T-cell (primary cell): ENCODE measurements around the gene CAPRIN2. TPM values are rescaled to one million over a fixed set of nuclear protein-coding genes. Genes with fewer than 3 reads are reported as not detected.

ENCODE experiments used
- ATAC-seq, 4 experiments: fragments of 200-7000 bp in 3 of 4; fragments of 150-1000 bp in 1 of 4; cut with Tn5 transposase; replicated peaks in 1 of 4; 1 replicate in 3 of 4; 2 replicates in 1 of 4; pipeline ENCODE4 v1.10.0; 2021; ENCODE audit warnings: moderate library complexity in 3 of 4, mild to moderate bottlenecking in 2 of 4, moderate number of reproducible peaks in 1 of 4
- CTCF ChIA-PET, 2 donors: fragments of 300-600 bp; sonication (Branson Sonifier 250); formaldehyde crosslinking; loops; one replicate each; lab custom pipeline; 2022; ENCODE audit warnings: antibody characterized with exemption in 2 of 2; lab: Charles Lee
- POLR2A ChIA-PET, 2 donors: fragments of 300-600 bp; sonication (Branson Sonifier 250); formaldehyde crosslinking; loops; one replicate each; lab custom pipeline; 2022; ENCODE audit warnings: antibody characterized with exemption in 2 of 2; lab: Charles Lee
- DNase-seq, 35 experiments: peaks; one replicate each; pipeline versions ENCODE4 v3.0.0 to v3.0.0-alpha.2; 2013 to 2023
- H3K27ac ChIP-seq: one replicate; pipeline ENCODE4 v1.5.1; 2013; ENCODE audit warnings: low read length
- H3K27me3 ChIP-seq, 2 experiments: replicated peaks in 1 of 2; 1 replicate in 1 of 2; 2 replicates in 1 of 2; pipeline versions ENCODE4 v1.6.1 to v1.7.0; 2013; ENCODE audit warnings: low read length in 1 of 2, mixed read lengths in 1 of 2; ENCODE audit not compliant: control insufficient read depth in 2 of 2, insufficient read depth in 2 of 2; ENCODE audit errors: extremely low read depth in 1 of 2
- H3K36me3 ChIP-seq, 2 donors: 1 replicate in 1 of 2; 2 replicates in 1 of 2; pipeline versions ENCODE4 v1.6.1 to v1.7.0; 2013; ENCODE audit warnings: low read length in 1 of 2; ENCODE audit not compliant: control insufficient read depth in 2 of 2, insufficient read depth in 1 of 2; ENCODE audit errors: extremely low read depth in 1 of 2
- H3K4me1 ChIP-seq, 2 experiments: 1 replicate in 1 of 2; 2 replicates in 1 of 2; pipeline versions ENCODE4 v1.6.1 to v1.7.0; 2013; ENCODE audit warnings: low read length in 2 of 2, mixed read lengths in 1 of 2; ENCODE audit not compliant: insufficient read depth in 2 of 2, control insufficient read depth in 1 of 2; ENCODE audit errors: extremely low read depth in 1 of 2
- H3K4me3 ChIP-seq, 2 donors: 1 replicate in 1 of 2; 2 replicates in 1 of 2; pipeline versions ENCODE4 v1.5.1 to v1.7.0; 2013; ENCODE audit warnings: mild to moderate bottlenecking in 2 of 2, low read length in 1 of 2, moderate library complexity in 1 of 2; ENCODE audit not compliant: control insufficient read depth in 1 of 2; ENCODE audit errors: extremely low read depth in 1 of 2
- H3K9me3 ChIP-seq: 2 replicates; pipeline ENCODE4 v1.7.0; 2013
- H3K27ac Mint-ChIP-seq, 2 donors: one replicate each; pipeline ENCODE4 v1.8.0; 2020 to 2021; ENCODE audit warnings: mild to moderate bottlenecking in 2 of 2, mixed read lengths in 2 of 2
- H3K27me3 Mint-ChIP-seq, 2 donors: one replicate each; pipeline ENCODE4 v1.8.0; 2021 to 2022; ENCODE audit warnings: mixed read lengths in 2 of 2
- H3K36me3 Mint-ChIP-seq: one replicate; pipeline ENCODE4 v1.8.0; 2021; ENCODE audit warnings: mixed read lengths
- H3K4me1 Mint-ChIP-seq, 3 donors: one replicate each; pipeline ENCODE4 v1.8.0; 2020 to 2022; ENCODE audit warnings: mixed read lengths in 3 of 3, mild to moderate bottlenecking in 1 of 3
- H3K4me3 Mint-ChIP-seq, 3 donors: one replicate each; pipeline ENCODE4 v1.8.0; 2020 to 2022; ENCODE audit warnings: mild to moderate bottlenecking in 3 of 3, mixed read lengths in 3 of 3, moderate library complexity in 3 of 3
- H3K9me3 Mint-ChIP-seq, 3 donors: one replicate each; pipeline ENCODE4 v1.8.0; 2020 to 2022; ENCODE audit warnings: mixed read lengths in 3 of 3
- WGBS: methylation state at CpG from one replicate; pipeline ENCODE4 v1.1.5; 2013; ENCODE audit warnings: missing lambda C conversion rate; ENCODE audit not compliant: insufficient coverage; 5-methylcytosine and 5-hydroxymethylcytosine counted together
- total RNA-seq, 35 experiments: library from RNA in 6 of 35; stranded (reverse) in 6 of 35; fragments of 120-200 nt in 1 of 35; gene quantifications; one replicate each; pipeline versions ENCODE4 v1.2.1 to v1.2.4 and lab custom pipeline; 2013 to 2026

Gene CAPRIN2
- total RNA-seq, 5 donors from 2014 or later (not counting 1 experiment from before 2014, with no cell fraction given): 26.3 to 38.9 (median 33.3) TPM

DNA sequence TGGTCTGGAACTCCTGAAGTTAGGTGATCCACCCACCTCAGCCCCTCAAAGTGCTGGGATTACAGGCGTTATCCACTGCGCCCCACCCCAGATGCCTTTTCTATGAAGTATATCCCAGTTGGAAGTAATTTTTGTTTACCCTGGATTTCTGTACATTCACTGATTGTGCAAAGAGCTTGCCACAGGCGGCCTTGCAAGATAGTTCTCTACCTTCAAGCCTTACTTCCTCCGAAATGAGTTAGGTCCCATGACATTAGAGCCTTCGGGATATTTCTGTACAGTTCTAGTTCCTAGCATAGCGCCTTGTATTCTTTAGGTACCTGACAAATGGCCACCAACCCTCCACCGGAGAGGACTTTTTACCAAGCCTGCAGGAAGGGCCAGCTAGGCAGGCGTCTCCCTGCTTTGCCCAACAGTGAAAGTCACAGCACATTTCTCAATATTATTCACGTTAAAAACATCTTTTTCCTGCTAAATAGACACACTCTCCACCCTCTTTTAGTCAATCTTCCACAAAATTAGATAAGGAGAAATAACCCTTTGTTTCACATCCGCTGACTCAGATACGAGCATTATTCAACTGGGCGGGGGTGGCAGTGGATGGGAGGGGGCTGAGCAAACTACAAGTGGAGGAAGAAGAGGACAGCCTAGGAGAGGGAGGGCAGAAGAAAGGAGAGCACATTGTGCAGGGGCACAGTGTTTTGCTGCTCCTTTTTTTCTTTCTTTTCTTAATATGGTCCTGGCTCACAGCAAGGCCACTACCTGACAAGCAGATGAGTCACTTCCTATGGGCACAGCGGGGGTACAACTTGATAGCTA lies 40.0 kb upstream of the CAPRIN2 start:
- peak overlapping the region in 1 of 2 donors; percentile 53 for H3K4me3 ChIP-seq
- peak in 1 of 35 experiments; percentile 16 for DNase-seq
- peak overlapping the region in 1 of 2 donors; percentile 20 for H3K27ac Mint-ChIP-seq

DNA sequence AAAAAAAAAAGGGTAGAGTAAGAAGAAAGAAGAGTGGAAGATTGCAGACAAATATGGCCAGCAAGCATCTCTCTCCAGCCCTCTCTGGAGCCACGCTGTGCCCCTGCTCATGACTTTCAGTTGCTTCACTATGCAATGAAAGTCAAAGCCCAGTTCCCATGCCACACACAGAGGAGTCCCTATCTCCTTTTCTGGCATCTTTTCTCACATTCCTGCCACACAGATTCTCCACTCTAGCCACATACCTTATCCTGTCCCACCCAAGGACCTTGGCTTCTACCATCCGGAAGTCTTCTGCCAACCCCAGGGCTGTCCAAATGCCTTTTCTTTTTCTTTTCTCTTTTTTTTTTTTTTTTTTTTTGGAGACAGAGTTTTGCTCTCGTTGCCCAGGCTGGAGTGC lies 39.3 kb upstream of the CAPRIN2 start:
- H3K36me3 Mint-ChIP-seq: no peaks in the 10 kb centered on the region
- CTCF ChIA-PET: interaction anchor here in 1 of 2 donors (0.7 kb wide), 1 partner anchor 43 kb away, joined by 4 read pairs; no protein-coding TSS in a partner anchor
- no peak overlapping the region for H3K27ac Mint-ChIP-seq
- WGBS: 83% methylated on average over 1 of the region's 3 CpGs
- Histone ChIP-seq H3K27me3 (peaks cover 2 to 40% of the 10 kb centered on the region in 2 experiments), H3K4me3 (no peak overlapping the region), H3K27ac (no peak overlapping the region), H3K36me3 (no peaks in the 10 kb centered on the region), H3K9me3 (no peaks in the 10 kb centered on the region), H3K4me1 (peaks cover 0 to 20% of the 10 kb centered on the region in 2 experiments)
- H3K27me3 Mint-ChIP-seq: peaks cover 28 to 45% of the 10 kb centered on the region in 2 donors
- no peaks in the 10 kb centered on the region for H3K9me3 Mint-ChIP-seq
- H3K4me3 Mint-ChIP-seq: peak overlapping the region in 1 of 3 donors; percentile 74
- no peak for ATAC-seq
- DNase-seq: no peak
- H3K4me1 Mint-ChIP-seq: peaks cover 13 to 22% (median 17%) of the 10 kb centered on the region in 3 donors
- POLR2A ChIA-PET: interaction anchor here in 1 of 2 donors (0.7 kb wide), 1 partner anchor 1272 kb away, joined by 6 read pairs; no protein-coding TSS in a partner anchor

More for the DNA sequence above, 40.0 kb upstream of the CAPRIN2 start:
- Mint-ChIP-seq H3K36me3 (no peaks in the 10 kb centered on the region), H3K9me3 (no peaks in the 10 kb centered on the region), H3K4me1 (peaks cover 13 to 22% (median 17%) of the 10 kb centered on the region in 3 donors), H3K4me3 (peak overlapping the region; percentile 69 to 74 (median 73)), H3K27me3 (peaks cover 33 to 49% of the 10 kb centered on the region in 2 donors)
- WGBS: 82% methylated on average over 6 of the region's 13 CpGs
- no peaks in the 10 kb centered on the region for H3K9me3 ChIP-seq
- H3K4me1 ChIP-seq: peaks cover 0 to 20% of the 10 kb centered on the region in 2 experiments
- no peaks in the 10 kb centered on the region for H3K36me3 ChIP-seq
- peaks cover 2 to 40% of the 10 kb centered on the region in 2 experiments for H3K27me3 ChIP-seq
- ATAC-seq: peak in 3 of 4 experiments; percentile 20 to 52 (median 43)
- H3K27ac ChIP-seq: no peak overlapping the region
- POLR2A ChIA-PET: no interaction called here
- CTCF ChIA-PET: interaction anchor here in 1 of 2 donors (1.7 kb wide), 1 partner anchor 12 kb away, joined by 5 read pairs; no protein-coding TSS in a partner anchor

DNA sequence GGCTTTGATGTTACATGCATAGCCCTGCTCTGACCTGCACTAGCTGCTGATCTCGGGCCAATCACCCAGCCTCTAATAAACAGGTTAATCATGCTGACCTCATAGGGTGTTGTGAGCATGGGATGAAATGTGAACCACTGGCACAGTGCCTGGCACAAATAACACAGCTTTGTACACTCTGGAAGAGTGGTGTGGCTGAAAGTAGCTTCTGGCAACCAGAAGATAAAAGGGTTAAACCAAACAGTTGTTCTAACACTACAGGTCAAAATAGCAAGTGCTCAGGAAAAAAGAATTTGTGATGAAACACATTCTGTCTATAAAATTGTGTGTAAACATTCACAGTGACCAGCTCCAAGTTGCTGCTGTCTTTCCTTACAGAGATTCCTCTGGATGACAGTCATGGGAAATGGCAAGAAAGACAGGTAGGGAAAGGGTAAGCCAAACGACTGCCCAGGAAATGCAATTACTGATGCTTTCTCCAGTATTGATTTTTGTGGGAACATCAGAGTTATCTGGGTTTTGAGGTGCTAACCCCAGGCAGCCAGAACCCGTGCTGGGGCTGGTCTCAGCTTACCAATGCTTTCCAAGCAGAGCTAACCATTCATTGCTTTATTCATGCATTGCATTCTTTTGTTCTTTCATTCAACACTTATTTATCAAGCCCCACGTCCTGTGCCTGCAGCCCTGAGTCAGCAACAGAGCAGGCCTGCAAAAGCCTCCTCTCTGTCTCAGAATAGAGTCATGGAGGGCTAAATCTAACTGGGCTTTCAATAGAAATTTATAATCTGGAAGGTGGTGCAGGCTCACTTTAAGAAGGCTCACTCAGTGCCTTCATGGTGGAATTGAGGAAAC lies 38.1 kb upstream of the CAPRIN2 start:
- H3K9me3 ChIP-seq: no peaks in the 10 kb centered on the region
- H3K4me1 ChIP-seq: peaks cover 0 to 20% of the 10 kb centered on the region in 2 experiments
- 40% methylated on average over 1 of the region's 4 CpGs for WGBS
- H3K9me3 Mint-ChIP-seq: no peaks in the 10 kb centered on the region
- H3K36me3 ChIP-seq: no peaks in the 10 kb centered on the region
- no peak overlapping the region for H3K27ac Mint-ChIP-seq
- H3K36me3 Mint-ChIP-seq: no peaks in the 10 kb centered on the region
- peaks cover 2 to 40% of the 10 kb centered on the region in 2 experiments for H3K27me3 ChIP-seq
- H3K4me3 ChIP-seq: no peak overlapping the region
- peaks cover 19 to 34% of the 10 kb centered on the region in 2 donors for H3K27me3 Mint-ChIP-seq
- CTCF ChIA-PET: no interaction called here
- no peak overlapping the region for H3K27ac ChIP-seq
- no peak overlapping the region for H3K4me3 Mint-ChIP-seq
- ATAC-seq (no peak), DNase-seq (no peak)
- H3K4me1 Mint-ChIP-seq: peaks cover 13 to 22% (median 17%) of the 10 kb centered on the region in 3 donors
- POLR2A ChIA-PET: interaction anchor here in 1 of 2 donors (0.7 kb wide), 1 partner anchor 1270 kb away, joined by 6 read pairs; no protein-coding TSS in a partner anchor

DNA sequence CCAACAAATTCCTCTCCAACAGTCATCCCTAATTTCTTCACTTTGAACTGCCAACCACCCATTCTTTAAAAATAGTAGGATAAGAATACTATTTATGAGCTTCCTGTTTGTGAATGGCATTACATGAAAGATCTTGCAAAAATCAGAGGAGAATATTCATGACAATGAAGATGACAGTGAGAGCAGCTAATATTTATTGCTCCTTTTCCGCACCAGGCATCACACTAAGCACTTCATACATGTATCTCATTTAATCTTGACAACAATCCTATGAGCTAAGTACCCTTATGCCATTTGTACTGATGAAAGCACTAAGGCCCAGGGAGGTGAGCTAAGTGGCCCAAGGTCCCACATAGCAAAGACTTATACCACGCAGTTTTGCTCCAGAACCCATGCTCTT lies 37.3 kb upstream of the CAPRIN2 start:
- no peak for ATAC-seq
- Histone ChIP-seq H3K36me3 (no peaks in the 10 kb centered on the region), H3K9me3 (no peaks in the 10 kb centered on the region), H3K4me1 (peaks cover 0 to 20% of the 10 kb centered on the region in 2 experiments), H3K27ac (no peak overlapping the region), H3K4me3 (no peak overlapping the region), H3K27me3 (peaks cover 2 to 33% of the 10 kb centered on the region in 2 experiments)
- no peak for DNase-seq
- no peaks in the 10 kb centered on the region for H3K36me3 Mint-ChIP-seq
- peaks cover 13 to 26% of the 10 kb centered on the region in 2 donors for H3K27me3 Mint-ChIP-seq
- WGBS: 100% methylated on average over 1 of the region's 2 CpGs
- H3K9me3 Mint-ChIP-seq: no peaks in the 10 kb centered on the region
- ChIA-PET CTCF (no interaction called here), POLR2A (no interaction called here)
- no peak overlapping the region for H3K27ac Mint-ChIP-seq
- no peak overlapping the region for H3K4me3 Mint-ChIP-seq
- H3K4me1 Mint-ChIP-seq: peaks cover 5 to 18% (median 11%) of the 10 kb centered on the region in 3 donors

DNA sequence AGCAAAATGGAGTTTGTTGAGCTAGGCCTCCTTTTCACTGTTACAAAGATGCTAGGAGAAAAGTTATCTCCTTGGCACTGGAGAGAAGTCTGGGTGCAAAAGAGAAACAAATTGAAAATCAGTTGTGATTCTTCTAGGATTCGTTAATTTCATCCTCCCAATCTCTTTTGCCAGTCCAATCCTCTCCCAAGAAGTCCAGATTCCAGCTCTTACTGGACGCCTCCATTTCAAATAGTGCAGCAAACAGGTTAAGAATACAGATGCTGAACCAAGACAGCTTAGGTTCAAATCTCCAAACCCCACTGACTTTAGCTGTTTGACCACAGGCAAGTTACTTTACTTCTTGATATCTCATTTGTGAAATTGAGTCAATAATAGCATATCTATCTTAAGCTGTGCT lies 34.0 kb upstream of the CAPRIN2 start:
- no peak for ATAC-seq
- ChIA-PET CTCF (interaction anchor here in 1 of 2 donors (0.8 kb wide), 1 partner anchor 1239 kb away, joined by 3 read pairs; no protein-coding TSS in a partner anchor), POLR2A (no interaction called here)

DNA sequence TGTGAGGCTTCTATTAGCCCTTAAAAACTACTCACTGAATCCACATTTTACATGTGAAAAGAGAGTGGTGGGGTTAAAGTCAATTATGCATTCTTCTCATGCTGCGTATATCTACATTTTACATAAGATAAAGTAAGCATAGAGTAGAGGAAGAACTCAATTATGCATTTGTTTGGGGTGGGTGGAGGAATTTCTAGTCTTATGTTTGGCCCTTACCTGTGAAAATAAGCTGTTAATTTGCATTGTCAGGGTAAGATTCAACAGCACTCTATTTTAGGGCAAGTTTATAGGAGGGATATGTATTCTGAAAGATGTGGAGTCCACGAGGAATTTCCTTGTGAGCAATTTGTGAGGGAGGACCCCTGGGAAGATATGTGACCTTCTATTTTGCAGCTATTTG lies 30.9 kb upstream of the CAPRIN2 start:
- Mint-ChIP-seq H3K36me3 (no peaks in the 10 kb centered on the region), H3K27me3 (peaks cover 9 to 14% of the 10 kb centered on the region in 2 donors), H3K4me1 (no peaks in the 10 kb centered on the region), H3K4me3 (no peak overlapping the region), H3K27ac (no peak overlapping the region), H3K9me3 (no peaks in the 10 kb centered on the region)
- DNase-seq: no peak
- no peaks in the 10 kb centered on the region for H3K27me3 ChIP-seq
- CTCF ChIA-PET: no interaction called here
- 50% methylated on average over 1 of the region's 2 CpGs for WGBS
- H3K27ac ChIP-seq: no peak overlapping the region
- no peaks in the 10 kb centered on the region for H3K4me1 ChIP-seq
- H3K9me3 ChIP-seq: no peaks in the 10 kb centered on the region
- no peak overlapping the region for H3K4me3 ChIP-seq
- POLR2A ChIA-PET: no interaction called here
- no peaks in the 10 kb centered on the region for H3K36me3 ChIP-seq
- no peak for ATAC-seq

More for the DNA sequence above, 34.0 kb upstream of the CAPRIN2 start:
- no peaks in the 10 kb centered on the region for H3K36me3 ChIP-seq
- no peak overlapping the region for H3K4me3 ChIP-seq
- H3K27ac Mint-ChIP-seq: no peak overlapping the region
- no peaks in the 10 kb centered on the region for H3K9me3 ChIP-seq
- H3K4me3 Mint-ChIP-seq: no peak overlapping the region
- H3K36me3 Mint-ChIP-seq: no peaks in the 10 kb centered on the region
- no peak overlapping the region for H3K27ac ChIP-seq
- peaks cover 9 to 15% of the 10 kb centered on the region in 2 donors for H3K27me3 Mint-ChIP-seq
- DNase-seq: no peak
- no peaks in the 10 kb centered on the region for H3K4me1 Mint-ChIP-seq
- H3K4me1 ChIP-seq: no peaks in the 10 kb centered on the region
- no CpG with 5 or more reads among the region's 2 CpGs for WGBS
- H3K27me3 ChIP-seq: no peaks in the 10 kb centered on the region
- no peaks in the 10 kb centered on the region for H3K9me3 Mint-ChIP-seq
